ENCODE results near the gene YPEL2.
"Not testable (repeated sequence)": the region's sequence is repeated elsewhere in the genome, so short reads cannot be mapped to it uniquely, and the experiment has no call there.

YPEL2 gene

DNA sequence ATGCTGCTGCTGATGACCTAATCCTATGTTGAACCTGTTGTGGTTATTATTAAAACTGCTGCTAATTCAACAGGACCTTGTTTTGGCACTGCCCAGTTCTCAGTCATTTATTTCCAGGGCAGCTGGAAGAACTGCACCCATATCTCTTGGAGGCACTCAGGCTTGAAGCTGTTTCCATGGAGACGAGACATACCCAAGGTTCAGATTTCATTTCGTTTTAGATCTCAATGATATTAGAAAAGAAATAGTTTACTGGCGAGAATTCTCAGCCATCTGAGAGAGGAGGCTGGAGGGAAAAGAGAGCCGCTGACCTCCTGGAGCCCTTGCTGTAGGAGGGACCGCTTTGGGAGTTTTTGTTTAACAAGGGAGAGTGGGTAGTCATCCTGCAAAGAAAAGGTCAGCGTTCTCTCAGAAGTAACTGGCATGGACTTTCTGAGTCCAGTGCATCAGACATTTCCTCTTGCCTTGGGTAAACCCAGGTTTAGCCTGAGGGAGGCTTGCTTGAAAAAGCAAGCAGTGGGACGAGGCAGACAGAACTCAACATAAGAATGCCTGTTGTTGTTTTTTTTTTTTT, 75.4 kb downstream of the YPEL2 start:
- Histone ChIP-seq H3K36me3 (ENCODE audit: control insufficient read depth, insufficient read depth, low read length) (no peaks in the 10 kb centered on the region), H3K9me3 (ENCODE audit: control insufficient read depth, low read length) (no peaks in the 10 kb centered on the region), H3K9ac (ENCODE audit: low read length) (no peak overlapping the region), H3K27me3 (ENCODE audit: control insufficient read depth, insufficient read depth, low read length) (no peaks in the 10 kb centered on the region), H3K4me1 (ENCODE audit: control insufficient read depth, insufficient read depth, low read length) (peaks cover 12% of the 10 kb centered on the region), H3K4me3 (ENCODE audit: low read length) (no peak overlapping the region)

DNA sequence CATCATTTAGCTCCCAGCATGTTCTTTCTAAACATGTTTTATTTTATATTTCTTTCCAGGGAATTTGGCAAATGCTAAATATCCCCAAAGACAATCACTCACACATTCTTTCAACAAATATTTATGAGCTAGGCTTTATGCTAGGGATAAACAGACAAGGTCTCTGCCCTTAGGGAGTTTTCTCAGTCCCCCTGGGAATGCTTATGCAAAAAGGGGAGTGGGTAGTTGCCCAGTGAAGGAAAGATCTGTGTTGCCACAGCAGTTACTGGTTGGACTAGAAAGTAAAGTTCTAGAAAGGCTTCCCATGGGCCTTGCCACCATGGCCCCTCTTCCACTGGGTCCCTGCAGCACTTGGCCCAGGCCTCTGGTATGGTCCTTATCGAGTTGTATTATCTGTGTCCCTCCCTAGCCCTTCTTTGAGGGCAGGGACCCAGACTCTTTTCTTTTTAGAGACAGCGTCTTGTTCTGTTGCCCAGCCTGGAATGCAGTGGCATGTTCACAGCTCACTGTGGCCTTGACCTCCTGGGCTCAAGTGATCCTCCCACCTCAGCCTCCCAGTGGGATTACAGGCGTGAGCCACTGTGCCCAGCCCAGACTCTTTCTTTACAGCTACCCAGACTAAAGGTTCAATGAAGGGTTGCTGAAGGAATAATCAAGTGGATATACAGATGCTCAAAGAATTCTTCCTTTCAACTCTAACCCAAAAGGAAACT, 78.0 kb downstream of the YPEL2 start:
- no peaks in the 10 kb centered on the region for H3K9me3 ChIP-seq (ENCODE audit: control insufficient read depth, low read length)
- H3K4me1 ChIP-seq (ENCODE audit: control insufficient read depth, insufficient read depth, low read length), result peaks cover 12% of the 10 kb centered on the region
- no peak overlapping the region for H3K9ac ChIP-seq (ENCODE audit: low read length)
- H3K4me3 ChIP-seq (ENCODE audit: low read length), result no peak overlapping the region
- no peaks in the 10 kb centered on the region for H3K36me3 ChIP-seq (ENCODE audit: control insufficient read depth, insufficient read depth, low read length)
- no peaks in the 10 kb centered on the region for H3K27me3 ChIP-seq (ENCODE audit: control insufficient read depth, insufficient read depth, low read length)

- Histone ChIP-seq H3K9ac (ENCODE audit: low read length) (no peak overlapping the region), H3K27me3 (ENCODE audit: control insufficient read depth, insufficient read depth, low read length) (no peaks in the 10 kb centered on the region), H3K4me1 (ENCODE audit: control insufficient read depth, insufficient read depth, low read length) (peaks cover 12% of the 10 kb centered on the region), H3K36me3 (ENCODE audit: control insufficient read depth, insufficient read depth, low read length) (no peaks in the 10 kb centered on the region), H3K9me3 (ENCODE audit: control insufficient read depth, low read length) (no peaks in the 10 kb centered on the region), H3K4me3 (ENCODE audit: low read length) (no peak overlapping the region)
These were observed 78.6 kb downstream of the YPEL2 start for GRCh38 chr17:59410049-59410437.

DNA sequence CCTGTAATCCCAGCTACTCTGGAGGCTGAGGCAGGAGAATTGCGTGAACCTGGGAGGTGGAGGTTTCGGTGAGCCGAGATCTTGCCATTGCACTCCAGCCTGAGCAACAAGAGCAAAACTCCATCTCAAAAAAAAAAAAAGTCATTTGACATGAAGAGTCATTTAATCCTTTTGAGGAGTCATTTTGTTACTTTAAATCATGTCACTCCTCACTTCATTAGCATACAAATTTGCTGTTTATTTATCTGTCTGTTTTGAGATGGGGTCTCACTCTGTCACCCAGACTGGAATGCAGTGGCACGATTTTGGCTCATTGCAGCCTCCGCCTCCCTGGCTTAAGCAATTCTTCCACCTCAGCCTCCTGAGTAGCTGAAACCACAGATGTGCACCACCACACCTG, 81.0 kb downstream of the YPEL2 start:
- not testable (repeated sequence) for H3K9me3 ChIP-seq (ENCODE audit: control insufficient read depth, low read length); H3K4me1 ChIP-seq (ENCODE audit: control insufficient read depth, insufficient read depth, low read length); H3K27me3 ChIP-seq (ENCODE audit: control insufficient read depth, insufficient read depth, low read length); H3K36me3 ChIP-seq (ENCODE audit: control insufficient read depth, insufficient read depth, low read length); H3K4me3 ChIP-seq (ENCODE audit: low read length); H3K9ac ChIP-seq (ENCODE audit: low read length)

- Histone ChIP-seq H3K36me3 (ENCODE audit: control insufficient read depth, insufficient read depth, low read length) (no peaks in the 10 kb centered on the region), H3K9ac (ENCODE audit: low read length) (no peak overlapping the region), H3K27me3 (ENCODE audit: control insufficient read depth, insufficient read depth, low read length) (no peaks in the 10 kb centered on the region), H3K9me3 (ENCODE audit: control insufficient read depth, low read length) (no peaks in the 10 kb centered on the region), H3K4me1 (ENCODE audit: control insufficient read depth, insufficient read depth, low read length) (no peaks in the 10 kb centered on the region), H3K4me3 (ENCODE audit: low read length) (no peak overlapping the region)
These were observed 81.7 kb downstream of the YPEL2 start for GRCh38 chr17:59413014-59413766.

- Histone ChIP-seq H3K27me3 (ENCODE audit: control insufficient read depth, insufficient read depth, low read length) (no peaks in the 10 kb centered on the region), H3K9ac (ENCODE audit: low read length) (no peak overlapping the region), H3K36me3 (ENCODE audit: control insufficient read depth, insufficient read depth, low read length) (no peaks in the 10 kb centered on the region), H3K9me3 (ENCODE audit: control insufficient read depth, low read length) (no peaks in the 10 kb centered on the region), H3K4me3 (ENCODE audit: low read length) (no peak overlapping the region), H3K4me1 (ENCODE audit: control insufficient read depth, insufficient read depth, low read length) (no peaks in the 10 kb centered on the region)
These were observed 83.9 kb downstream of the YPEL2 start for GRCh38 chr17:59415397-59415796.

DNA sequence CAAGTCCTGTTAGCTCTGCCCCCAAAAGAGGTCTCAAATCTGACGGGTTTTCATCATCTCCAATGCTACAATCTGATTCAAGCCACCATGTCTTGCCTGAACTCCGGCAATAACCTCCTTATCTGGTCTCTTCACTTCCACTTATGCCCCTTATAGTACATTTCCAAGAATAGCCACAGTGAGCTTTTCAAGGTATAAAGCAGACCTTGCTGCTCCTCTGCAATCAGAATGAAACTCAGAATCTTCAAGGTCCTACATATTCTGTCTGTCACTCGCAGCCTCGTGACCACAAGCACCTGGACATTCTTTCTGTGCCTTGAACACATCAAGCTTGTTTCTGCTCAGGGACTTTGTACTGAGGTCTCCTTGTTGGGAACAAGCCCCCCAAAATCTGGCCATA, 84.7 kb downstream of the YPEL2 start:
- peaks cover 4% of the 10 kb centered on the region for H3K4me1 ChIP-seq (ENCODE audit: control insufficient read depth, insufficient read depth, low read length)
- H3K36me3 ChIP-seq (ENCODE audit: control insufficient read depth, insufficient read depth, low read length), result no peaks in the 10 kb centered on the region
- no peak overlapping the region for H3K4me3 ChIP-seq (ENCODE audit: low read length)
- no peak overlapping the region for H3K9ac ChIP-seq (ENCODE audit: low read length)
- no peaks in the 10 kb centered on the region for H3K27me3 ChIP-seq (ENCODE audit: control insufficient read depth, insufficient read depth, low read length)
- no peaks in the 10 kb centered on the region for H3K9me3 ChIP-seq (ENCODE audit: control insufficient read depth, low read length)

DNA sequence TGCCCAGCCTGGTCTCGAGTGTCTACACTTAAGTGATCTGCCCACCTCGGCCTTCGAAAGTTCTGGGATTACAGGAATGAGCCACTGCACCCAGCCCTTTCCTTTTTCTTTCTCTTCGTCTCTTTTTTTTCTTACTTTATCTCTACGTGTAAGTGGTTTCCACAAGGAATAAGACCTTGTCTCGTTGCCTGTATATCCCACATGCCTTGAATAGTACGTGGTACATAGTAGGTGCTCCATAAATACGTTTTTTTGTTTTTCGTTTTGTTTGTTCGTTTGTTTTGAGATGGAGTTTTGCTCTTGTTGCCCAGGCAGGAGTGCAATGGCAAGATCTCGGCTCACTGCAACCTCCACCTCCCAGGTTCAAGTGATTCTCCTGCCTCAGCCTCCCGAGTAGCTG, 86.0 kb downstream of the YPEL2 start:
- H3K9ac ChIP-seq (ENCODE audit: low read length), result no peak overlapping the region
- H3K9me3 ChIP-seq (ENCODE audit: control insufficient read depth, low read length), result no peaks in the 10 kb centered on the region
- no peaks in the 10 kb centered on the region for H3K36me3 ChIP-seq (ENCODE audit: control insufficient read depth, insufficient read depth, low read length)
- no peak overlapping the region for H3K4me3 ChIP-seq (ENCODE audit: low read length)
- H3K27me3 ChIP-seq (ENCODE audit: control insufficient read depth, insufficient read depth, low read length), result no peaks in the 10 kb centered on the region
- peaks cover 4% of the 10 kb centered on the region for H3K4me1 ChIP-seq (ENCODE audit: control insufficient read depth, insufficient read depth, low read length)

DNA sequence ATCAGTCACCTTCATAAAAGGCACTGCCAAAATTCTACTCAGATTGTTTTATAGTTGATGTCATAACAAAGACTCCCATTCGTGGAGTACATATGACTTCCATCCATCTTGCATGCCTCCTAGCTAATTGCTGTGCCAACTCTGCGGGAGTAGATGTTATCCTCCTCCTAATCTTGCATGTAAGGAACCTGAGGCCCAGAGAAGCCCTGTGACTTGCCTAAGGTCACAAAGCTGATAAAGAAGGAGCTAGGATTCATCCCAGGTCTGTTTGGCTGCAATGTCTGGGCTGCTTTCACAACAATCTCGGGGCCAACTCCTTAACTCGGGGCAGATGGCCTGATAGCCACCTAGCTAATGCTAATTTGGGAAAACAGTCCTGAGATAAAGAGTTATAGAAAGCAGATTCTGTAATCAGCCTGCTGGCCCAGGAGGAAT, 87.3 kb downstream of the YPEL2 start:
- no peak overlapping the region for H3K4me3 ChIP-seq (ENCODE audit: low read length)
- peaks cover 13% of the 10 kb centered on the region for H3K4me1 ChIP-seq (ENCODE audit: control insufficient read depth, insufficient read depth, low read length)
- H3K9me3 ChIP-seq (ENCODE audit: control insufficient read depth, low read length), result no peaks in the 10 kb centered on the region
- no peak overlapping the region for H3K9ac ChIP-seq (ENCODE audit: low read length)
- H3K27me3 ChIP-seq (ENCODE audit: control insufficient read depth, insufficient read depth, low read length), result no peaks in the 10 kb centered on the region
- H3K36me3 ChIP-seq (ENCODE audit: control insufficient read depth, insufficient read depth, low read length), result no peaks in the 10 kb centered on the region

- no peaks in the 10 kb centered on the region for H3K27me3 ChIP-seq (ENCODE audit: control insufficient read depth, insufficient read depth, low read length)
- H3K36me3 ChIP-seq (ENCODE audit: control insufficient read depth, insufficient read depth, low read length), result no peaks in the 10 kb centered on the region
- no peak overlapping the region for H3K4me3 ChIP-seq (ENCODE audit: low read length)
- H3K4me1 ChIP-seq (ENCODE audit: control insufficient read depth, insufficient read depth, low read length), result peaks cover 13% of the 10 kb centered on the region
- H3K9me3 ChIP-seq (ENCODE audit: control insufficient read depth, low read length), result no peaks in the 10 kb centered on the region
- H3K9ac ChIP-seq (ENCODE audit: low read length), result no peak overlapping the region
These were observed 89.4 kb downstream of the YPEL2 start for GRCh38 chr17:59420901-59421300.

DNA sequence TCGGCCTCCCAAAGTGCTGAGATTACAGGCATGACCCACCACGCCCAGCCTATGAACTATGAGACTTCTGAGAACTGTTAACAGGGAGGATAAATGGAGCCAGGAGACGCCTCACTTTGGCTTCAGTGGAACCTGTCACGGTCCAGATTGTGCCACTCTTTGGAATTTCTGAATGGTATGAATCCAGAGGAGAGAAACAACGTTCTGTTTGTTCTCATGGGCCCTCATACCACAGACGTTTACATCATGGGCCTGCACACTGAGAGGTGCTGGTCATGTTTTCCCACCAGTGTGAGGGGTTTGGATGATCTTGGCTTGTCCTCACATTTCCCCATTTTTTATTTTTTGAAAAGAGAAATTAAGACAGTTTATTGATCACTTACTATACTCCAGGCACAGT, 90.3 kb downstream of the YPEL2 start:
- Histone ChIP-seq H3K36me3 (ENCODE audit: control insufficient read depth, insufficient read depth, low read length) (no peaks in the 10 kb centered on the region), H3K4me3 (ENCODE audit: low read length) (no peak overlapping the region), H3K4me1 (ENCODE audit: control insufficient read depth, insufficient read depth, low read length) (peaks cover 13% of the 10 kb centered on the region), H3K27me3 (ENCODE audit: control insufficient read depth, insufficient read depth, low read length) (no peaks in the 10 kb centered on the region), H3K9me3 (ENCODE audit: control insufficient read depth, low read length) (no peaks in the 10 kb centered on the region), H3K9ac (ENCODE audit: low read length) (no peak overlapping the region)

- no peaks in the 10 kb centered on the region for H3K27me3 ChIP-seq (ENCODE audit: control insufficient read depth, insufficient read depth, low read length)
- H3K9ac ChIP-seq (ENCODE audit: low read length), result no peak overlapping the region
- H3K36me3 ChIP-seq (ENCODE audit: control insufficient read depth, insufficient read depth, low read length), result no peaks in the 10 kb centered on the region
- H3K4me3 ChIP-seq (ENCODE audit: low read length), result no peak overlapping the region
- H3K4me1 ChIP-seq (ENCODE audit: control insufficient read depth, insufficient read depth, low read length), result peaks cover 13% of the 10 kb centered on the region
- H3K9me3 ChIP-seq (ENCODE audit: control insufficient read depth, low read length), result no peaks in the 10 kb centered on the region
These were observed 91.8 kb downstream of the YPEL2 start for GRCh38 chr17:59423137-59423724.
